HG02938 (cell line): ENCODE measurements around the gene KCTD8.

ENCODE experiments used
- ATAC-seq: cut with Tn5 transposase; IDR thresholded peaks from one replicate; pipeline ENCODE4 v1.9.1; 2021; ENCODE audit warnings: mild to moderate bottlenecking, moderate library complexity; ENCODE audit not compliant: unreplicated experiment

Gene KCTD8

GRCh38 chr4:44448521-44449461 is at the start of gene KCTD8:
Gene KCTD8 (minus strand): TSS chr4:44448809.
- peak; percentile 94 for ATAC-seq

GRCh38 chr4:44494810-44495701 is 46.4 kb upstream of the KCTD8 start:
- no peak for ATAC-seq

DNA sequence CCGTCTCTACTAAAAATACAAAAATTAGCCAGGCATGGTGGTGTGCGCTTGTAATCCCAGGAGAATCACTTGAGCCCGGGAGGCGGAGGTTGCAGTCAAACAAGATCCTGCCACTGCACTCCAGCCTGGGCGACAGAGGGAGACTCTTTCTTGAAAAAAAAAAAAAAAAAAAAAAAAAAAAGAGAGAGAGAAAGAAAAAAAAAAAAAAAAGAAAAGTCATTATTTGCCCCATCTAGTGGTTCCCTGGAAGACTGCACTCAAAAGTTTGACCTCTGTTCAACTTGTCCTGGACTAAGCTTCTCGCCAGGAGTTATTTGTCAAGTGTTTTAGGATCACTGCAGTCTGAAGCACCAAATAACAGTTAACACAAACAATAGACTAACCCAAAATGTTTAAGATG is 45.3 kb upstream of the KCTD8 start:
- ATAC-seq: peak; percentile 70

- ATAC-seq: no peak
Measured at GRCh38 chr4:44487341-44487740, 38.7 kb upstream of the KCTD8 start.

DNA sequence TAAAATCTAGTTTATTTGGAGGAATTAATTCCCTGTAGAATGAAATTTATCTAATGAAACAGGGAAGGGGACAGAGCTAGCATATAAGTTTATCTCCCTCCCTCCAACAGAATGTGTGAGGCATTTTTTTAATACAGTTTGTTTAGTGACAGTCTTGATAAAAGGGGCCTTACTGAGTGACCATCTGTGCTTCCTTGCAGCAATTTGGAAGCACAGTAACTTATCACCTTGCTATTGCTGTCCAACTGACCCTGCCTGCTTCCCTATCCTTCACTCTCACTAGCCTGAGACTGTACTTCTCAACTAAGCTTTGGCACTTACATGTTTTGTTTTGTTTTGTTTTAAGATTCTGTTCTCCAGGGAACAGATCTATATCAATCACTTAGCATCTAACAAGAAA is 31.1 kb upstream of the KCTD8 start:
- ATAC-seq: no peak

- ATAC-seq: no peak
Measured at GRCh38 chr4:44462259-44462658, 13.7 kb upstream of the KCTD8 start.

DNA sequence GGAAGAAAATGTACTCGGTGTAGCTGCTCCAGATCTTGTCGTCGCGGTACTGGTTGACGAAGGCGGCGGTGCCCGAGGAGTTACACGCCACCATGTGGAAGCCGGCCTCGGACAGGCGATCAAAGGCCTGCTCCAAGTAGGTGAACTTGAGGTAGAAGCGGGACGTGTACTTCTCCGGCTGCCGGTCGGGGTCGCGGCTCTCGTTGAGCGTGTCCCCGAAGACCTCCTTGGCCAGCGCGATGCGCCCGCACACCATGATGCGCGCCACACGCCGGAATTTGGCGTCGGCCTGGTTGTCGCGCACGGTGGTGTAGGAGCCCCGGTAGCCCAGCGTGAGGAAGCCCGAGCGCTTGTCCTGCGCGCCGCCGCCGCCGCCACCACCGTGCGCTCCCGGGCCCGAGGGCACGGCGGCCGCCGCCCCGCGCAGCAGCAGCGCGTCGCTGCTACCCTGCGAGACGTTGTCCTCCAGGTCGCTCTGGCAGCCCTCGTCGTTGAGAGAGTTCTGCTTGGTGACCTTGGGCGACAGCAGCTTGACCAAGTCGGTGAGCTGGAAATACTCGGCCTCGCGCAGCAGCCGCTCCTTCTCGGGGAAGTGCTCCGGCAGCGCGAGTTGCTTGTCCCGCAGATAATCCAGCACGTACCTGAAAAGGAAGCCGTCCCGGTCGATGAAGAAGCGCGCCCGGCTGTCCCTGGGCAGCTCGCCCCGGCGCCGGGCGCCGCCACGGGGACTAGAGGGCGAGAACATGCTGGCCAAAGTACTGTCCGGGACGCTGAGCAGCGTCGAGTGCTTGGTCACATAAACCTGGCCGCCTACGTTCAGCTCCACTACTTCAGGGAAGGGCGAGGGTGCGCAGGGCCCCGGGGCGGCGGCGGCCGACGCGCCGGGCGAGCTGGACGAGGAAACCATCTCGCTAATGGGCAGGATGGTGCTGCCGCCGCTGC is 775 bp downstream of the KCTD8 start:
- peak; percentile 1 for ATAC-seq

- no peak for ATAC-seq
Measured at GRCh38 chr4:44446801-44447562, 1.6 kb downstream of the KCTD8 start.

DNA sequence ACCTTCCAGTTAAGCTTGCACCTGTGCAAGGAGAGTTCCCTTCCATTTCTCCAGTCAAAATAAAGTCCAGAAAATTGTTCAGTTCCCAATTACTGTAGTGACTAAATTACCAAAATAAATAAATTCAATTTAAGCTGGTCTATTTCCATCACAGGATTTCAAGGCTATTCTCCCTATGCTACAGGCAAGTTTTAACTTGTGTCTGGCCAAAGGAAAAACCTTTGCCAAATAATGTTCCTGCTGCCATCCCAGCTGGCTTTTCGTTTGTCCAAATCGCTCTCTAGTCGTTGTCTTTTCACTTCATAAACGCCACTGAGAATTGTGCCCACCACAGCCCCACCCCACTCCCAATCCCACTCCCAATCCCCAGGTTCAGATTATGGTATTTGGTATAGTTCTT is 2.4 kb downstream of the KCTD8 start:
- ATAC-seq: no peak

DNA sequence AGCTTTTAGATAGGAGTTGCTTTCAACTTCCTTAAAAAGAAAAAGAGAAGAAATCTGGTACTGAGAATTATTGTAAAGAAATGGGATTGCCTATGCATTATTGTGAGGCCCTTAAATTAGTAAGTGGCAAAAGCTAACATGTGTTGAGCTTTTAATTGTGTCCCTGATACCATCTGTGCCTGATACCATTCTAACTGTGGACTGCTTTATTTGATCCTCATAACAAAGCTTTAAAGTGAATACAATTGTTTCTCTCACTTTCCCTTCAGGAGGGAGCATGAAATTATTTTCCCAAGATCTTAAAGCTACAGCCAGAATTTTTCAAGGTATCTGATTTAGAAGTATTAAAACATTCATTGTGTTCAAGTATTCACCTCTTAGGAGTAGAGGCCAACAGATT is 9.9 kb downstream of the KCTD8 start:
- no peak for ATAC-seq

DNA sequence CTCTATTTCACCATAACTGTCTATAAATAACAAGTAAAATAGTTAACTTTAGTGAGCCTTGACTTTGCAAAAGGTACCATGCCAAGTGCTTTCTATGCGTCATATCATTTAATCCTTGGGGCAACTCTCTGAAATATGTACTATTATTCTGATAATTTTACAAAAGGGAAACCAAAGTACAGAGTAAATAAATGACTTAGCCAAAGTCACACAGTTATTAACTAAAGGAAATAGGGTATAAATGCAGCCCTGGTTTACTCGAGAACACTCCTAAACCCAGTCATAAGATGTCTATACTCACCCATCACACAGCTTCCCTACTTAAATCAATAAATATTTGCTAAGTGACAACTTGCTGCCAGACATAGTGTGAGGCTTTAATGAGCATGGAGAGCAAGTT is 14.4 kb downstream of the KCTD8 start:
- ATAC-seq: no peak

GRCh38 chr4:44425614-44426208 is 22.9 kb downstream of the KCTD8 start:
- ATAC-seq: no peak

GRCh38 chr4:44422912-44423311 is 25.7 kb downstream of the KCTD8 start:
- ATAC-seq: no peak

DNA sequence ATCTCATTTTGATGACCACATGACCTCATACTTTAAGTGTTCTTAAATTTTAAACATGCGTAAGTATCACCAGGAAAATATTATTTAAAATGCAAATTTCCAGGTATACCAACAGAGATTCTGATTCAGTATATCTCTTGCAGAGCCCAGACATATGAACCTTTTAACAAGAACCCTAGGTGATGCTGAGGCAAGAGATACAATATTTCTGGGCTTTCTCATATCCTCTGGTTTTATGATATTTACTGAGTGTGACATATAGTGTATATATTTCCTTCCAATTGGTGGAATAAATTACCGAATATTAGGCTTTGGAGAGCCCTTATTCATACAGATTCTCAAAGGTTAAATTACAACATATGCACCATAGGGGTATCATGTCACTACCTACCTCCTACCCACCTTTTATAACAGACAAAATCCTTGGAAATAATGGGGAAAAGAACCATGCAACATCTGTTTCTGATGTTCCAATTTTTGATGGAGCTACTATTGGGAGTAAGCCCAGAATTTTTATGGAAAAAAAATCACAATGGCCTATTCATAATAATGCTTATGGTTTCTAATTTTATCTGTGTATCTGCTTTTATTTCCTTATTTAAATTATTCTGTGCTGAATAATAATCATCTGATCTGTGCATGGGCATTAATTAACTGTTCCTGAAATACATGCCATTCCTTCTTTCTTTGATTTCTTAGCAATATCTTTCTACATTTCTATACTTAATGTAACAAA is 27.1 kb downstream of the KCTD8 start:
- no peak for ATAC-seq

GRCh38 chr4:44415251-44415650 is 33.4 kb downstream of the KCTD8 start:
- no peak for ATAC-seq

- no peak for ATAC-seq
Measured at GRCh38 chr4:44368413-44369167, 80.0 kb downstream of the KCTD8 start.

- ATAC-seq: no peak
Measured at GRCh38 chr4:44354172-44354571, 94.4 kb downstream of the KCTD8 start.

DNA sequence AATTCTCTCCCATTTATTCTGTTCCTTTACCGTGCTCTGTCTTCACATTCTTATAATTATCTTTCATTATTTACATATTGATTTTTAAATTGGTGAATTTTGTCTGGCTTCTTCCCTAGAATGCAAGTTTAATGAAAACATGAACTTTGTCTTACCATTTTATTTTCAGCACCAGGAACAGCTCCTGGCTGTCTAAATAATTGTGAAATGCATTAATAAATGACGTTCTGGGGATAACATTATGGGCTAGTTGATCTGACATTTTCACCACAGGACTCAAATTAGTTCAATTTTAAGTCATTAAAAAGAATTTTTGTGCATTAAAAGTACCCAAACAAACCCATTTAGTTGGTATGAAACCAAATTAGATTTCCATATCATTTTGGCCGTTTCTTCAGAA is 97.5 kb downstream of the KCTD8 start:
- no peak for ATAC-seq
